HepG2 (cell line): ENCODE measurements around the gene MRGPRF. TPM values are rescaled to one million over a fixed set of nuclear protein-coding genes. Genes with fewer than 3 reads are reported as not detected.

Source experiments
- CSRNP1 ChIP-seq: sonication (generic); formaldehyde crosslinking; IDR thresholded peaks from 2 replicates; pipeline ENCODE4 v1.8.1; 2023; ENCODE audit warnings: mild to moderate bottlenecking, missing genetic modification reagents
- FOXP1 ChIP-seq, 2 experiments: fragments of 450-650 bp in 1 of 2; IDR thresholded peaks; 2 replicates each; pipeline ENCODE4 v1.6.1; 2017 to 2018; ENCODE audit warnings: antibody characterized with exemption in 1 of 2
- FOXP4 ChIP-seq: sonication (generic); formaldehyde crosslinking; IDR thresholded peaks from 2 replicates; pipeline ENCODE4 v1.4.0; 2020; ENCODE audit warnings: missing genetic modification reagents
- GFI1 ChIP-seq: sonication (generic); formaldehyde crosslinking; IDR thresholded peaks from 2 replicates; pipeline ENCODE4 v1.5.0; 2020; ENCODE audit warnings: missing genetic modification reagents, mild to moderate bottlenecking, borderline replicate concordance
- KDM6A ChIP-seq: IDR thresholded peaks from 2 replicates; pipeline ENCODE4 v1.6.1; 2016; ENCODE audit warnings: low read depth
- NFRKB ChIP-seq: fragments of 450-650 bp; IDR thresholded peaks from 2 replicates; pipeline ENCODE4 v1.6.1; 2017
- PAWR ChIP-seq: sonication (generic); formaldehyde crosslinking; IDR thresholded peaks from 2 replicates; pipeline ENCODE4 v1.4.0; 2020; ENCODE audit warnings: missing genetic modification reagents, mild to moderate bottlenecking, borderline replicate concordance
- SALL1 ChIP-seq: sonication (generic); formaldehyde crosslinking; IDR thresholded peaks from 2 replicates; pipeline ENCODE4 v1.8.0; 2022; ENCODE audit warnings: mild to moderate bottlenecking, missing genetic modification reagents
- SETDB1 ChIP-seq: sonication (generic); formaldehyde crosslinking; IDR thresholded peaks from 2 replicates; pipeline ENCODE4 v1.5.1; 2020; ENCODE audit warnings: missing genetic modification reagents, mild to moderate bottlenecking, borderline replicate concordance
- SIX4 ChIP-seq: sonication (generic); formaldehyde crosslinking; IDR thresholded peaks from 2 replicates; pipeline ENCODE4 v1.4.0; 2020; ENCODE audit warnings: missing genetic modification reagents
- SOX6 ChIP-seq, 2 experiments: fragments of 450-650 bp in 1 of 2; sonication (generic) in 1 of 2; formaldehyde crosslinking in 1 of 2; IDR thresholded peaks; 2 replicates each; pipeline versions ENCODE4 v1.4.0 to v1.6.1; 2017 to 2020; ENCODE audit warnings: antibody characterized with exemption in 1 of 2, mild to moderate bottlenecking in 1 of 2, missing genetic modification reagents in 1 of 2
- USF2 ChIP-seq, 2 experiments: sonication (generic) in 1 of 2; formaldehyde crosslinking in 1 of 2; IDR thresholded peaks; 2 replicates each; pipeline versions ENCODE4 v1.5.1 to v1.6.1; 2011 to 2020; ENCODE audit warnings: borderline replicate concordance in 1 of 2, low read depth in 1 of 2, low read length in 1 of 2, mild to moderate bottlenecking in 1 of 2, missing genetic modification reagents in 1 of 2, moderate library complexity in 1 of 2
- ZMYM3 ChIP-seq: sonication (generic); formaldehyde crosslinking; IDR thresholded peaks from 2 replicates; pipeline ENCODE4 v1.5.1; 2020; ENCODE audit warnings: mild to moderate bottlenecking, missing genetic modification reagents
- ZNF572 ChIP-seq: sonication (generic); formaldehyde crosslinking; IDR thresholded peaks from 2 replicates; pipeline ENCODE4 v1.5.1; 2020; ENCODE audit warnings: mild to moderate bottlenecking, missing genetic modification reagents
- ZNF609 ChIP-seq: sonication (generic); formaldehyde crosslinking; IDR thresholded peaks from 2 replicates; pipeline ENCODE4 v1.4.0; 2020; ENCODE audit warnings: mild to moderate bottlenecking, missing genetic modification reagents, borderline replicate concordance
- ZNF883 ChIP-seq: sonication (generic); formaldehyde crosslinking; IDR thresholded peaks from 2 replicates; pipeline ENCODE4 v1.5.1; 2020; ENCODE audit warnings: mild to moderate bottlenecking, missing genetic modification reagents; ENCODE audit errors: not compliant biosample characterization
- ZZZ3 ChIP-seq: sonication (generic); formaldehyde crosslinking; IDR thresholded peaks from 2 replicates; pipeline ENCODE4 v1.4.0; 2020; ENCODE audit warnings: missing genetic modification reagents, mild to moderate bottlenecking, borderline replicate concordance
- polyA plus RNA-seq, 8 experiments: library from polyadenylated mRNA; depleted of rRNA in 3 of 8; stranded (reverse) in 7 of 8; unstranded in 1 of 8; fragments of >200 nt; fragmentation: Illumina TruSeq in 4 of 8; extraction: Trizol in 4 of 8; gene quantifications; 2 replicates each; pipeline versions ENCODE4 v1.2.1 to v1.2.3, GENCODE V29; 2011 to 2016; ENCODE audit warnings: low read depth in 4 of 8, missing spikeins in 1 of 8, mixed read lengths in 1 of 8; ENCODE audit not compliant: insufficient read depth in 1 of 8
- total RNA-seq, 5 experiments: library from RNA; depleted of rRNA; stranded (reverse); fragments of >200 nt; fragmentation: Illumina TruSeq; extraction: Trizol; gene quantifications; 2 replicates each; pipeline ENCODE4 v1.2.3, GENCODE V29; 2016; ENCODE audit warnings: low read depth in 1 of 5

Gene MRGPRF
- total and polyA plus RNA-seq, 2 of the 13 experiments (the other 11 are each of a cell fraction or from before 2014, with no cell fraction given): not detected

- TF ChIP-seq USF2 (IDR thresholded peaks at IDR 0.05; ENCODE audit: low read depth, low read length): no peak
- no peak; the same call in 1 of the 2 replicates for TF ChIP-seq USF2 (CRISPR knock-in tag; IDR thresholded peaks at IDR 0.05; ENCODE audit: borderline replicate concordance)
- TF ChIP-seq SOX6 (IDR thresholded peaks at IDR 0.05): no peak
- peak; percentile 13; the same call in 1 of the 2 replicates for TF ChIP-seq SOX6 (CRISPR knock-in tag; IDR thresholded peaks at IDR 0.05)
- no peak for TF ChIP-seq ZNF883 (CRISPR knock-in tag)
- no peak for TF ChIP-seq FOXP1 (IDR thresholded peaks at IDR 0.05)
- TF ChIP-seq FOXP1 (CRISPR knock-in tag; IDR thresholded peaks at IDR 0.05): peak; percentile 28
- no peak for TF ChIP-seq PAWR (CRISPR knock-in tag)
- peak; percentile 51 for TF ChIP-seq FOXP4 (CRISPR knock-in tag)
- TF ChIP-seq NFRKB: no peak
- 0 out of 2 replicates have a peak, but pooled peaks have one; percentile 27 for TF ChIP-seq ZMYM3 (CRISPR knock-in tag)
- TF ChIP-seq GFI1 (CRISPR knock-in tag): peak; percentile 81
- TF ChIP-seq KDM6A (CRISPR knock-in tag): no peak
- TF ChIP-seq SETDB1 (CRISPR knock-in tag): no peak
- TF ChIP-seq SALL1 (CRISPR knock-in tag): peak; percentile 18; the same call in 1 of the 2 replicates
- TF ChIP-seq CSRNP1 (CRISPR knock-in tag): no peak
- no peak for TF ChIP-seq ZNF572 (CRISPR knock-in tag)
- TF ChIP-seq ZZZ3: no peak
- no peak for TF ChIP-seq SIX4 (CRISPR knock-in tag)
- peak; percentile 19; the same call in 1 of the 2 replicates for TF ChIP-seq ZNF609 (CRISPR knock-in tag)
Observed at GRCh38 chr11:69014084-69014851, 1.2 kb upstream of the MRGPRF start (continued).
